GM12878 (cell line): ENCODE results near the gene ANK2.

Experiments
- BCL3 ChIP-seq: IDR thresholded peaks from 2 replicates; pipeline ENCODE4 v1.6.1; 2011; ENCODE audit warnings: borderline replicate concordance, low read depth, mild to moderate bottlenecking, moderate library complexity, low read length; ENCODE audit not compliant: insufficient read depth, poor library complexity, severe bottlenecking
- CTCF ChIP-seq, 3 experiments: IDR thresholded peaks in 2 of 3; conservative IDR thresholded peaks in 1 of 3; 2 replicates each; pipeline ENCODE4 v1.5.1; 2011; ENCODE audit warnings: low read depth in 3 of 3, low read length in 3 of 3, mild to moderate bottlenecking in 3 of 3, control low read depth in 2 of 3, moderate library complexity in 2 of 3, inconsistent platforms in 1 of 3, mixed read lengths in 1 of 3; ENCODE audit not compliant: control insufficient read depth in 2 of 3, insufficient read depth in 1 of 3; ENCODE audit errors: extremely low read depth in 1 of 3
- NR2C1 ChIP-seq: fragments of 450-650 bp; IDR thresholded peaks from 2 replicates; pipeline ENCODE4 v1.6.1; 2017; ENCODE audit warnings: antibody characterized with exemption, mild to moderate bottlenecking, moderate library complexity
- ZNF274 ChIP-seq: IDR thresholded peaks from one replicate; pipeline ENCODE4 v1.8.0; 2011; ENCODE audit not compliant: insufficient read length, insufficient read depth

GRCh38 chr4:113344100-113344499 lies 294.6 kb downstream of the ANK2 start:
- TF ChIP-seq CTCF (IDR thresholded peaks at IDR 0.05 in 2 of 3, conservative IDR thresholded peaks at IDR 0.05 in 1 of 3; ENCODE audit: control insufficient read depth in 2 of 3, extremely low read depth in 1 of 3, insufficient read depth in 1 of 3, low read depth in 3 of 3, low read length in 3 of 3) (no peak), BCL3 (no peak), NR2C1 (no peak), ZNF274 (no peak)
